Amygdala (tissue), 56 donors: ENCODE data around the gene SERHL2.
A peak's percentile ranks its signal among the peaks of the same experiment; 100 is the strongest.
"Not testable (repeated sequence)": the region's sequence is repeated elsewhere in the genome, so short reads cannot be mapped to it uniquely, and the experiment has no call there.

Source experiments
- DNase-seq, 56 donors: peaks; one replicate each; lab custom pipeline; 2025; lab: John Stamatoyannopoulos, UW

The SERHL2 gene, protein sequence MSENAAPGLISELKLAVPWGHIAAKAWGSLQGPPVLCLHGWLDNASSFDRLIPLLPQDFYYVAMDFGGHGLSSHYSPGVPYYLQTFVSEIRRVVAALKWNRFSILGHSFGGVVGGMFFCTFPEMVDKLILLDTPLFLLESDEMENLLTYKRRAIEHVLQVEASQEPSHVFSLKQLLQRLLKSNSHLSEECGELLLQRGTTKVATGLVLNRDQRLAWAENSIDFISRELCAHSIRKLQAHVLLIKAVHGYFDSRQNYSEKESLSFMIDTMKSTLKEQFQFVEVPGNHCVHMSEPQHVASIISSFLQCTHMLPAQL

DNA sequence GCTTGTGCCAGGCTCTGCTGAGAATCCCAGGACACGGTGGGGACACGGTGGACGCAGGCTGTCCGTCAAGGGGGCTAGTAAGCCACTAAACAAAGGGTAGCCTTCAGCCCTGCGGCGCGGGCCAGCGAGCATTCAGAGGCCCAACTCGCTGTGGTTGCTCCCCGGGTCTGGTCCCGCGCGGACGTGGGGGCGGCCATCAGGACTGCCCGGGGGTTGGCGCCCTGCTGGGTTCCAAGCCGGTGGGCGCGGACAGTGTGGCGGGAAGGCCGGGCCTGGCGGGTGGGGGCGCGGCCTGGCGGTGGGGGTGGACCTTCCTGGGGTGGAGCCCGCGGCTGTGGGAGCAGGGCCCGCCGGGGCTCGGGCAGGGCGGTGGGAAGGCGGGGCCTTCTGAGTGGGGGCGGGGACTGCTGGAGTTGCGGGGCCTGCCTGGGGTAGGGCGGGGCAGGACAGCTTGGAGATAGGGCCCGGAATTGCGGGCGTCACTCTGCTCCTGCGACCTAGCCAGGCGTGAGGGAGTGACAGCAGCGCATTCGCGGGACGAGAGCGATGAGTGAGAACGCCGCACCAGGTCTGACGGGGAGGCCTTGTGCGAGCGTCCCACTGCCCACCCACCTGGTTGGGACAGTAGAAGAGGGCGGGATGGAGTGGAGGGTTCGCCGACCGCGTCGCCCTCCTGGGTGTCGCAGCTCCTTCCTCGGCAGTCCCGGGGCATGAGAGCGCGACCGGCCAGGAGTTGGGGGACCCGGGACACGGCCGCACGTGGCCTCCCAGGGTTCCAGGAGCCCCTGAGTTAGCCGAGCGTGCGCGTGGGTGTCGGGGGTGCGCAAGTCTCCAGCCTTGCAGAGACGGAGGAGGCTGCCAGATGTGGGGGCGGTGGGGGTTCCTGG lies at the start of gene SERHL2:
Gene SERHL2 (plus strand): TSS at position 482 of the 887 bp plus-strand sequence. CDS start 65 bp downstream, at position 547.
- peak in 53 of 56 donors; percentile 18 to 94 (median 61) for DNase-seq

DNA sequence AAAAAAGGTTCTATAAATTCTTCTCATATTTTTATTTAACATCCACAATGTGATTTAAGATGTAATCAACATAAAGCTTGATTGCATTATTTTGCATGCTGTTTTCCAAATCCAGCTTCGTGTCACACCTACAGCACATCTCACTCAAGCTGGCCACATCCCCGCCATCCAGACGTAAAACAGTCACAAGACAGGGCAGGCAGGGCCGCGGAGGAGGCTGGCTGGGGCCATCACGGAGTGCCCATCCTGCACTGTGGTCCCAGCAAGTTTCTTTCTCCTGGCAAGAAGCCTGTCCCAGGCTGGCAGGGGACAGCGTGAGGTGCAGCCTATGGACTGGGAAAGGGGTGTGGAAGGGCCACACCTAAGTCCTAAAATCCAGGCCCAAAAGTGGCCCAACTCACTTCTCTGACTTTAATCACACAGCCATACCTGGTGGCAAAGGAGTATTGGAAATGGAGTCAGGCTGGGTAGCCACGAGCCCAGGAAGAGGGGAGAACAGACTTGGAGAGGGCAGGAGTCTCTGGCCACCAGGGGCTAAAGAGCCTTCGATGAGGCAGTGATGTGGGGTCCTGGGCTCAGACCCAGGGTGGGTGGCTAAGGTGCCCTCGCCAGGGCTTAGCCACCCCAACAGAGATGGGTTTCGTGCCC lies 45.3 kb upstream of the SERHL2 start:
- not testable (repeated sequence) for DNase-seq

DNA sequence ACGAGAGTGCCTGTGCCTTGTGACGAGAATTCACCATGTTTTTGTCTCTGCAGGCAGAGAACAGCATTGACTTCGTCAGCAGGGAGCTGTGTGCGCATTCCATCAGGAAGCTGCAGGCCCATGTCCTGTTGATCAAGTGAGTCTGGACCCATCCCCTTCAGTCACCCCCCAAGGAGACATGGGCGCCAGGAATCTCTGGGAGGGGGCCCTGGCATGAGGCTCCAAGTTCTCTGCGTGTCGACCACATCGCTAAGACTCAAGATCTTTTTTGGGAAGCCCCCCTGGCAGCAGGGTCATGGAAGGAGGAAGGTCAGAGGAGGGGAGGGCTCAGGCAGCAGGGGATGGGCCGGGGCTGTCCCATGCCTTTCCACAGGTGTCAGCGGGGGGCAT lies 44.8 kb upstream of the SERHL2 start:
- DNase-seq: not testable (repeated sequence)

DNA sequence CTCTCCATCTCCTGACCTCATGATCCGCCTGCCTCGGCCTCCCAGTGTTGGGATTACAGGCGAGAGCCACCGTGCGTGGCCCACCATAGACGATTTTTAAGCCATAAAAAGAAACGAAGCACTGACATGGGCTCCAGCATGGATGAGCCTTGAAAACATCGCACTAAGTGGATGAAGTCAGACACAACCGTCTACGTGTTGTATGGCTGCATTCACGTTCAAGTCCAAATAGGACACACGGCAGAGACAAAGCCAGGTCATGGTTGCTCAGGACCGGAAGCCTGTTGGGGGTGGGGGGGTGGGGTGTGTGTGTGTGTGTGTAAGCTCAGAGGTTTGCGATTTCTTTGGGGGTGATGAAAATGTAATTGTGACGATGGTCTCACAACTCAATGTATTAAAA lies 44.2 kb upstream of the SERHL2 start:
- no peak for DNase-seq

DNA sequence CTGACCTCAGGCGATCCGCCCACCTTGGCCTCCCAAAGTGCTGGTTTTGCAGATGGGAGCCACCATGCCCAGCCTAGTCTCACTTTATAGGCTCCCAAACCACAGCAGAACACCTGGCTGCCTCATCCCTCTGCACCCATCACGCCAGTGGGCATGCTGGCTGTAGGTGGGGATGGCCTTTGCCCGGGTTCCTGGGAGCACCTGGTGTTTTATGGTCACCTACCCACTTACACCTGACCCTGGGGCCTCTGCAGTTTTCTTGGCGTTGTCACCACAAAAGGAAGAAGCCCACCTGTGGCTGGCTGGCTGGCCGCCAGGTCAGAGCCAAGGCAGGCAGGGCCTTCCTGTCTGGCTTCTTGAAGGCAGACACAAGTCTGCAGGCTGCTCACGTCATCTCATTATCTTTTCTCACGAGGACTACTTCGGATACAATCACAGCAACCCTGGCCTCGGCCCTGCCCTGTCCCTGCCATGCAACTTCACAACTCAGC lies 42.3 kb upstream of the SERHL2 start:
- DNase-seq: no peak

DNA sequence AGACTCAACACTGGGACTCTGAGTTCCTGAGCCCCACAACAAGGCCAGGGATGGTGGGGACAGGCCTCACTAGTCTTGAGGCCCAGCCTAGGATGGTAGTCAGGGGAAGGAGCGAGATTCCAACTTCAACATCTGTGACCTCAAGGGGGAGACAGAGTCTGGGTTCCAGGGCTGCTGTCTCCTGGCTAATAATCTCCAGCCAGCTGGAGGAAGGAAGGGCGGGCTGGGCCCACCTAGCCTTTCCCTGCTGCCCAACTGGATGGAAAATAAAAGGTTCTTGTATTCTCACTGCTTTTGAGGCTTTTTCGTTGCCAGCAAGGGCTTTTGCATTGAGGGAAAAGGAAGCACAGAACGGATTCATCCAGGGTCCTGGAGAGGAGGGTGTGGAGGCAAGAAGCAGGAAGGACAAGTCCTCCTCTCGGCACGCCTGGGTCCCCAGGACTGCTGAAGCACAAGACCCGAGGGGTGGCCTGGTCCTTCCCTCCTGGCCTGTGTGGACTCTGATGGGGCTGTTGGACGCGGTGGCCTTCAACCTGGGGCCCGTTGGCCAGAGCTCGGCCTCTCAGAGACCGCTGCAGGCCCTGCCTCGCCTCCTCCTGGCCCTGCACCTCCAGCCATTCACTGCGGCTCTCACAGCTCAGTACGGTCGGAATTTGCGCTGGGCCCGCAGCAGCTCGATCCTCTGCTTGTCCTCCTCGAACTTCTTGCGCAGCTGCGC lies 41.3 kb upstream of the SERHL2 start:
- peak in 14 of 56 donors; percentile 2 to 43 (median 22) for DNase-seq

DNA sequence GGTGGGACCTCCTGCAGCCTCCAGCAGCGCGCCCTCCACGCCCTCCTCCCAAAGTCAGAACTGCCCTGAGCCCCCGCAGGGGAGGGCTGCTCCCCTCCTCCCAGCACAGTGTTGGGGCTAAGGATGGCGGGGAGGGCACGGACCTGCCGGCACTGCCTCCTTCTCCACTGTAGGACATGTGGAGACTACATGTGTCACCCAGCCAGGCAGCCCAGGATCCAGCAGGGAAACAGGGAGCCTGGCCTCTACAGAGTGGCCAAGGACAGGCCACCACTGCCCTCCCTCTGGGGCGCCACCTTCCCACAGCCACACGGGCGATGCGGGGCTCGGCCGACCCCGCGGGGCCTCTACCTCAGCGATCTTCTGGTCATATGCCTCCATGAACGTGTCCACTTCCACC lies 39.4 kb upstream of the SERHL2 start:
- DNase-seq: not testable (repeated sequence)

DNA sequence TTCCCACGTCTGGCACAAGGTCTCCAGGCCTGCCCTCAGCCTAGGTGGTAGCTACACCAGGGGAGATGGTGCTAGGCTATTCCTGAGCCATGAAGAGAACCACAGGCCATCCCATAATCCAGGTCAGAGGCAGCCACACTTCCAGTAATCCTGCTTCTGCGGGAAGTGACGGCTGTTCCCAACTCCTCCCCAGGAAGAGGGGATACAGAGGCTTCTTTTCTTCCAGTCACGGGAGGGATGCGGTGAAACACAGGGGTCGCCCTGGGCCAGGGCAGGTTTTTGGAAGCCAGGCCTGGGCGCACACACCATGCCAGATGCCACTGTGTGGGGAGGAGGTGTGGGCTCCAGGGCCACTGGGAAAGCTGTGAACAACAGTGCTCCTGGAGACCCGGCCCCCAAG lies 38.5 kb upstream of the SERHL2 start:
- not testable (repeated sequence) for DNase-seq

DNA sequence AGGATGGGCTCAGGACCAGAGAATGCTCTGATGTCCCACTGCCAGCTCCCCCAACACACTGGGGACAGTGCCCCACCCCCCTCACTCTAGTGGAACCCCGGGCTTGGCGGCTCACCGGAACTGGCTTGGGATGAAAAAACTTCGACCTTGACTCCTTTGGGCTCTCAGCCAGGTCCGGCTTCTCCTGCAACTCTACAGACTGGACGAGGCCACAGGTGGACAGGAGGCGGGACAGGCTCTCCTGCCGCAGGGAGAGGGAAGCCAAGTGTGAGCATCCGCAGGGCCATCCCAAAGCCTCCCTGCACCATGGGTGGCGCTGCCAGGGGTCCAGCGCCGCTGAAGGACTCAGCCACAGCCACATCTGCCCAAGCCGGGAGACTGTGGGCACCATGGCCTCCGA lies 37.9 kb upstream of the SERHL2 start:
- DNase-seq: no peak

DNA sequence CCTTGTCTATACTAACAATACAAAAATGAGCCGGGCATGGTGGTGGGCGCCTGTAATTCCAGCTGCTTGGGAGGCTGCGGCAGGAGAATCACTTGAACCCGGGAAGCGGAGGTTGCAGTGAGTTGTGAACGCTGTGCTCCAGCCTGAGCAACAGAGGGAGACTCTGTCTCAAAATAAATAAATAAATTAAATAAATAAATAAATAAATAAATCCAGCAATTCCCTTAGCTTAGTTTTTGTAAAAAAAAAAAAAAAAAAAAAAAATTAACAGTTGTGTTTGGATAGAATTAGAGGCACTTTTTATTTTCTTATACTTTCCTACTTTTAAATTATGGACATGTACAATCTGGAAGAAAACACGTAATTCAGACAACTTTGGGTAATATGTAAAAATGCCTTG lies 36.7 kb upstream of the SERHL2 start:
- DNase-seq: not testable (repeated sequence)

DNA sequence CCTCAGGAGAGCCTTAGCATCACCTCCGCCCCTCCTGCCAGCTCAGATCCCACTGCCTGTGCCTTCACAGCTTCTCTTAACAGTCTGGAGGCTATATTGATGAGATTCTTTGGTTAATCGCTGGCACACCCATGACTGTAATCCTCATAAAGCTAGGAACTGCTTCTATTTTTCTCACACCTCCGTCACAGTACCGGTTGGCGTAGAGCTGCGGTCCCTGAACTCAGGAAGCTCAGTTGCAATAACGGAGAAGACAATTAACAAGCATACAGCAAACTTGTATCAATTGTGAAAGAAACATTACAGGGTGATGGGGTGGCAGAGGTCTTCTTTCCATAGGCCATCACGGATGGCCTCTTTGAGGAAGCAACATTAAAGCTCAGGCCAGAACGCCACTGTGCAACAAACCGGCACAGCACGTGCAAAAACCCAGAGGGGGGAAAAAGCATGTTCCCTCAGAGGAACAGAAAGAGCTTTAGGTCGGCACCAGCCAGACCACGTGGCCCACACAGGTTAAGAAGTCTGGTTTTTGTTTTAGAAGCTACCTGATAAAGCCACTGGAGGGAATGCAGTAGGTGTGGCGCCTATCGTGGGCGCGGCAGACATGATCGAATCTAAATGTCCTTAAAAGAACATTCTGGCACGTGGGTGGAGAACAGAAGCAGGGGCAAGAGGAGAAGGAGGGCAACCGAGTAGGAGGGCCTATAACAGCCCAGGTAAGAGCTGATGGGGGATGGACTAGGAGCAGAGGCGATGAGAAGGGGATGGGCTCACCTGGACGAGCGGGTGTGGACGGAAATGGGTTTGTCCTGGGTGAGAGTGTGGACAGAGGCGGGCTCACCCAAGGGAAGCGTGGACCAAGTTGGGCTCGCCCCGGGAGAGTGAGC lies 34.9 kb upstream of the SERHL2 start:
- DNase-seq: not testable (repeated sequence)

DNA sequence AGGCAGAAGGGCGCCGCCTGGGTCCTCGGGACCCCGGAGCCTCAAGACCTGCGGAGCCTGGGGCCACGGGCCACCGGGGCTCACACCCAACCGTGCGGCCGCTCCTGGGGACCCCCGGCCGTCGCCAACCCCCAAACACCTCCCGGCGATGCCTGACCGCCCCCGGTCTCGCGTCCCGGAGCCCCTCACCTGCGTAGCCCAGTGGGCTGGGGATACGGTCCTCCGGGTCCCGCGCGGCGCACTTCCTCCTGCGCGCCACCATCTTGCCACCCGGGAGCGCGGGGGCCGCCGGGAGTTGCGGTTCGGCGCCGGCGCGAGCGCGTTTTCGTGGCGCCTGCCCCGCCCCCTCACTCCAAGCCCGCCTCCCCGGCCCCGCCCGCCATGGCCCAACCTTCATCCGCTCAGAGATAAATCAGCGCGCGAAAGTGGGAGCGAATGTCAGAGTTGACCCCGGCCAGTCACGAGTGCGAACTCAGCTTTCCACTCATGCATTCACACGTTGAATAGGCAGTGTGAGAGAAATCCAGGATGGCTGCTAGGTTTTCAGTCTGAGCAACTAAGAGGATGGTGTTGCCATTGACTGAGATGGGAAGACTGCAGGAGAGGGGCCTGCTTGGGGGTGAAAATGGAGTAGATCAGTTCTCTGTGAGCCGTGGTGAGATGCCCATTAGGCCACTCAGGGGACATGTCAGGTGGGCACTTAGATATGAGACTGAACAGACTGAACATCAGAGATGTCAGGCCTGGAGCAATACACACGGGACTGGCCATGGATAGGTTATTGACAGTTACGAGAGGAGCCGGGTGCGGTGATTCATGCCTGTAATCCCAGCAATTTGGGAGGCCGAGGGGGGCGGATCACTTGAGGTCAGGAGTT lies 34.0 kb upstream of the SERHL2 start, which contains the start of gene RRP7A:
Gene RRP7A (minus strand): TSS at position 272 of the 877 bp plus-strand sequence. CDS start 10 bp downstream, at position 262.
- DNase-seq: peak in 53 of 56 donors; percentile 25 to 89 (median 66)

DNA sequence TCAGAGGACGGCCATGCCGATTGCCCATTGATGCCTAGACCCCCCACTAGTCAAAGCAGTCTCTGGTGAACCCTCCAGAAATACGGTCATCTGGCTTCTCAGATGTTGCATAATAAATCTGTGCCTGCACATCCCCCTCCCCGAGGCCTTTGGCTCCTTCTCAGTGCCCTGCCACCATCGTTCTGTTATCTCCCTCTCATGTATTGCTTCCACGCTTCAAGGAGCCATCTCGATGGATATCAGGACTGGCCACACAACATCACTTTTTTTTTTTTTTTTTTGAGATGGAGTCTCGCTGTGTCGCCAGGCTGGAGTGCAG lies 32.6 kb upstream of the SERHL2 start:
- DNase-seq: no peak

DNA sequence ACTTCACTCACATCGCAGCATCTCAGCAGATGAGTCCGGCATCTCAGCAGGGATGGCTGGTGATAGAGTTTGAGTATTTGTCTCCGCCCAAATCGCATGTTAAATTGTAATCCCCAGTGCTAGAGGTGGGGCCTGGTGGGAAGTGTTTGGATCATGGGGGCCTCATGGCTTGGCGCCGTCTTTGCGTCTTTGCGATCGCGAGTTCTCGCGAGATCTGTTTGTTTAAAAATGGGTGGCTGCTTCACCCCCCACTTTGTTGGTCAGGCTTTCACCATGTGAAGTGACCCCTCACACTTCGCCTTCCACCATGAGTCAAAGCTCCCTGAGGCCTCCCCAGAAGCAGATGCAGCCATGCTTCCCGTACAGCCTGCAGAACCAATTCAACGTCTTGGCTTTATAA lies 31.2 kb upstream of the SERHL2 start:
- no peak for DNase-seq

DNA sequence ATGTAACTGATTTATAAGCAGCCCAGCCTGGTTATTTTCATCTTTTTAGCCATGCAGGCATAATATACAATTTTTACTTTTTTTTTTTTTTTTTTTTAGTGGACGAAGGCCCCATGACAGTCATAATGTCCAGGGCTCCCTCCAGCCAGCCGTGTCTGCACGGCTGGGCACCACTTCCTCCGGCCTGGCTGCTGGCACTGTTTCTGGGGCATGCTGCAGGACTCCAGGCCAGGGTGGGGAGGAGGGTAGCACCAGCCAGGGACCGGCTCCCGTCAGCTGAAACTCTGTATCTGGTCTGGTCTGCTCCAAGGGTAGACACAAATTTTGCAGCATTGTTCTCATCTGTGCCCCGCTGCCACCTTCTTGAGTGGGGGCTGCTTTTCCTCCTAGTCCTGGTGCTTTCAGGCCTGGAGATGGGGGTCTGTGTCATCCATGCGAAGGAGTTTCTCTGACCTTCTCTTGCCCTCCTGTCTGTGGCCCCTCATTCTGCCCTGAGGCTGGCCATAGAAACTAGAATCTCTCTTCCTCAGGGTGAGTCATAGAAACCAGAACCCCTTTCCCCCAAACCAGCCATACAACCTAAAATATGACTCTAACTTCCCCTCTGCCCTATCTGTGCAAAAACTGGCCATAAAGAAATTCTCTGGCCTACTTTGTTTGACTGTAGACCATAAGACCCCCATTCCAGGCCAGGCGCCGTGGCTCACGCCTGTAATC lies 25.0 kb upstream of the SERHL2 start:
- DNase-seq: peak in 12 of 56 donors; percentile 5 to 53 (median 32)

DNA sequence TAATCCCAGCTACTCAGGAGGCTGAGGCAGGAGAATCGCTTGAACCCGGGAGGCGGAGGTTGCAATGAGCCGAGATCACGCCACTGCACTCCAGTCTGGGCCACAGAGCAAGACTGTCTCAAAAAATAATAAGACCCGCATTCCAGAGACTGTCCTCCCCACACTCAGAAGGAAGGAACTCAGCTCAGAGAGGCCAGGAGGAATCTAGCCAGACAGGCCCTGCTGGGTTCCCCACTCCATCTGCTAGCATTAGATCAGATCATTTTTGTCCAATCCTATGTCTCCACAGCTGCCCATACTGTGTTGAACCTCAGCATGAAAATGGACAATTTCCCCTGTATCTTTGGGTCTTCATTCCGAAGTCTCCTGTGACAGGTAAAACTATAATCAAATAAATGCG lies 24.3 kb upstream of the SERHL2 start:
- DNase-seq: not testable (repeated sequence)

DNA sequence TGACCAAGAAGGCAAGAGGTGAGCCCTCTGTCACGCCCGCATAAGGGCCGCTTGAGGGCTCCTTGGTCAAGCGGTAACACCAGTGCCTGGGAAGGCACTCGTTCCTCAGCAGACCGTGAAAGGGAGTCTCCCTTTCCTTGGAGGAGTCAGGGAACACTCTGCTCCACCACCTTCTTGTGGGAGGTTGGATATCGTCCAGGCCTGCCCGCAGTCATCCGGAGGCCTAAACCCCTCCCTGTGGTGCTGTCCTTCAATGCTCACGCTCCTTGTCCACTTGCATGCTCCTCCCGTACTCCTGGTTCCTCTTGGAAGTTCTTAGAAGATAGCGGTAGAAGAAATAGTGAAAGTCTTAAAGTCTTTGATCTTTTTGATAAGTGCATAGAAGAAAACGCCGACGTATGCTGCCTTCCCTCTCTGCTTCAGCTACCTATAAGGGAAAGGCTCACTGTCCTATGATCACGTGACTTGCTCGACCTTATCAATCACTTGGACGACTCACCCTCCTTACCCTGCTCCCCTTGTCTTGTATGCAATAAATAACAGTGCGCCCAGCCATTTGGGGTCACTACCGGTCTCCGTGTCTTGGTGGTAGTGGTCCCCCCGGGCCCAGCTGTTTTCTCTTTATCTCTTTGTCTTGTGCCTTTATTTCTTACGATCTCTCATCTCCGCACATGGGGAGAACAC lies 22.2 kb upstream of the SERHL2 start:
- DNase-seq: not testable (repeated sequence)
